DOHH2 (cell line): ENCODE results near the gene MOB3C.
"Not testable (repeated sequence)": the region's sequence is repeated elsewhere in the genome, so short reads cannot be mapped to it uniquely, and the experiment has no call there.

ENCODE experiments used
- H3F3A ChIP-seq: fragments of 200-600 bp; sonication (generic), shearing (Covaris generic); 2 replicates; pipeline ENCODE4 v1.6.0; 2016; ENCODE audit warnings: antibody characterized with exemption, mild to moderate bottlenecking; ENCODE audit not compliant: control insufficient read depth, insufficient read depth
- H3K27ac ChIP-seq: fragments of 200-600 bp; sonication (generic); 2 replicates; pipeline ENCODE4 v1.5.1; 2014; ENCODE audit warnings: low read depth, mild to moderate bottlenecking, low read length, moderate library complexity
- H3K27me3 ChIP-seq: fragments of 200-600 bp; sonication (generic); 2 replicates; pipeline ENCODE4 v1.6.1; 2014; ENCODE audit warnings: mild to moderate bottlenecking, low read length, mixed read lengths; ENCODE audit not compliant: control insufficient read depth
- H3K36me3 ChIP-seq: fragments of 200-600 bp; sonication (generic); 2 replicates; pipeline ENCODE4 v1.6.1; 2014; ENCODE audit warnings: mild to moderate bottlenecking, low read length, moderate library complexity, mixed read lengths; ENCODE audit not compliant: control insufficient read depth
- H3K4me1 ChIP-seq: fragments of 200-600 bp; sonication (generic); 2 replicates; pipeline ENCODE4 v1.6.1; 2014; ENCODE audit warnings: mild to moderate bottlenecking, low read length, mixed read lengths; ENCODE audit not compliant: control insufficient read depth
- H3K4me2 ChIP-seq: fragments of 200-600 bp; sonication (generic); 2 replicates; pipeline ENCODE4 v1.6.0; 2014; ENCODE audit warnings: mild to moderate bottlenecking, low read length, moderate library complexity
- H3K4me3 ChIP-seq: fragments of 200-600 bp; sonication (generic); 2 replicates; pipeline ENCODE4 v1.5.1; 2014; ENCODE audit warnings: mild to moderate bottlenecking, low read length, mixed read lengths
- H3K79me2 ChIP-seq: fragments of 200-600 bp; sonication (generic); 2 replicates; pipeline ENCODE4 v1.6.1; 2014; ENCODE audit warnings: mild to moderate bottlenecking, low read length, mixed read lengths; ENCODE audit not compliant: control insufficient read depth
- H3K9me2 ChIP-seq: fragments of 200-600 bp; sonication (generic); replicated peaks from 2 replicates; pipeline ENCODE4 v1.6.1; 2014; ENCODE audit warnings: mild to moderate bottlenecking, low read length, mixed read lengths; ENCODE audit not compliant: control insufficient read depth
- H3K9me3 ChIP-seq: fragments of 200-600 bp; sonication (generic); 2 replicates; pipeline ENCODE4 v1.6.1; 2014; ENCODE audit warnings: antibody characterized with exemption, low read length, mixed read lengths; ENCODE audit not compliant: control insufficient read depth, insufficient read depth
- H4K20me1 ChIP-seq: fragments of 200-600 bp; sonication (generic); 2 replicates; pipeline ENCODE4 v1.6.0; 2014; ENCODE audit warnings: low read depth, mild to moderate bottlenecking, antibody characterized with exemption, low read length, moderate library complexity; ENCODE audit not compliant: control insufficient read depth, insufficient read depth
- CTCF ChIP-seq: fragments of 200-600 bp; sonication (generic); IDR thresholded peaks from one replicate; pipeline ENCODE4 v1.5.1; 2014; ENCODE audit warnings: antibody characterized with exemption, mild to moderate bottlenecking, low read depth, low read length; ENCODE audit not compliant: poor library complexity, severe bottlenecking
- EZH2phosphoT487 ChIP-seq: fragments of 200-600 bp; sonication (generic); IDR thresholded peaks from 2 replicates; pipeline ENCODE4 v1.6.1; 2017; ENCODE audit warnings: borderline replicate concordance, mild to moderate bottlenecking, antibody characterized with exemption, low read length, moderate library complexity, mixed read lengths

Gene MOB3C

GRCh38 chr1:46616277-46617107, at the start of gene MOB3C:
Gene MOB3C (minus strand): TSS chr1:46616811. CDS start chr1:46613321, 3,490 bp downstream.
- Histone ChIP-seq H3K27ac (no peak within 1 kb of the TSS), H3K79me2 (no peaks in the 10 kb centered on the region)
- TF ChIP-seq EZH2phosphoT487 (no peak), CTCF (no peak)

DNA sequence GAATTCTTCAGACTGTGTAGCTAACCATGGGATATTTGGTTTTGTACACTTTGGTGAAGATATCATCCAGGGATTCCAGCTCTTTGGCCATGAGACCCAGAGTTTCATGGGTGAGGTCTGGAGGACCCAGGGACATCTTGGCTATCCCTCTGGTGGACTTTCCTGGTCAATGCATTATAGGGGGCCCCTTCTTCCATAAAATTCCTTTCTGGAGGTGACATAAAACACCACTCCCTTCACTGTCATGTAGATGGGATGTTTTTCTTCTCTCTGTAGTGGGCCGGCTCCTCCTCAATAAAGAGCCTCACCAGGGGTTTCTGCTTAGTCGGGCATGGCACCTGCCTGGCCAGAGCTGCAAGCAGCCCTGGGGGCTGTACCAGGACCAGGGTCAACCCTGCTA, 49.4 kb upstream of the MOB3C start:
- 0 out of 2 replicates have a peak, but pooled peaks cover 3% of the 10 kb centered on the region for H3K27me3 ChIP-seq
- H3K4me2 ChIP-seq = no peak overlapping the region
- no peaks in the 10 kb centered on the region for H3K9me2 ChIP-seq
- peaks cover 11% of the 10 kb centered on the region for H3K79me2 ChIP-seq
- H3F3A ChIP-seq = peaks cover 7% of the 10 kb centered on the region; the same call in 1 of the 2 replicates
- H3K4me1 ChIP-seq = peaks cover 18% of the 10 kb centered on the region
- H3K9me3 ChIP-seq = no peaks in the 10 kb centered on the region
- H4K20me1 ChIP-seq = no peaks in the 10 kb centered on the region
- TF ChIP-seq EZH2phosphoT487 = no peak
- TF ChIP-seq CTCF = no peak
- no peak overlapping the region for H3K4me3 ChIP-seq
- H3K36me3 ChIP-seq = peaks cover 18% of the 10 kb centered on the region
- H3K27ac ChIP-seq = no peak overlapping the region

More at GRCh38 chr1:46616277-46617107, at the start of gene MOB3C:
- Histone ChIP-seq H3F3A (peaks cover 8% of the 10 kb centered on the region), H3K4me2 (peak within 1 kb of the TSS; percentile 93), H3K9me3 (no peaks in the 10 kb centered on the region), H3K9me2 (no peaks in the 10 kb centered on the region), H3K4me3 (peak within 1 kb of the TSS; percentile 78), H3K36me3 (no peaks in the 10 kb centered on the region), H3K27me3 (peaks cover 18% of the 10 kb centered on the region), H3K4me1 (peaks cover 50% of the 10 kb centered on the region), H4K20me1 (no peaks in the 10 kb centered on the region)

- not testable (repeated sequence) for H3K27me3 ChIP-seq, H4K20me1 ChIP-seq, H3K4me3 ChIP-seq, H3K4me2 ChIP-seq, H3K9me3 ChIP-seq, H3F3A ChIP-seq, H3K9me2 ChIP-seq, H3K27ac ChIP-seq
- Histone ChIP-seq H3K36me3 (peaks cover 25% of the 10 kb centered on the region), H3K79me2 (peaks cover 11% of the 10 kb centered on the region), H3K4me1 (peaks cover 11% of the 10 kb centered on the region)
These were observed 46.3 kb upstream of the MOB3C start for GRCh38 chr1:46662919-46663318.

DNA sequence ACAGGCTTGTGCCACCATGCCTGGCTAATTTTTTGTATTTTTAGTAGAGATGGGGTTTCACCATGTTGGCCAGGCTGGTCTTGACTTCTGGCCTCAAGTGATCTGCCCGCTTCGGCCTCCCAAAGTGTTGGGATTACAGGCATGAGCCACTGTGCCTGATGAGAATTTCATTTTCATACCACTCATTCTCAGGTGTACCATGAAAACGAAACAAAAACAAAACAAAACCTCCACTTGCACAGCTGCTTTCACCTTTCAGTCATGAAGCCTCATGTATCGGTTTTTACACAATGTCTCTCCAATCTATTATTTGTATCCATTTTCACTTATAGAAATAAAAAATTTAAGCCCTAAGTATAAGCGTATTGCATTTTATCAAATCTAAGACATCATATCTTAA, 43.5 kb upstream of the MOB3C start:
- H3K27ac ChIP-seq, H3K9me2 ChIP-seq, H3K79me2 ChIP-seq, H3K4me2 ChIP-seq, H3K4me1 ChIP-seq, H3K27me3 ChIP-seq, H3K9me3 ChIP-seq, H4K20me1 ChIP-seq, H3K4me3 ChIP-seq, H3F3A ChIP-seq: not testable (repeated sequence)
- H3K36me3 ChIP-seq = peaks cover 48% of the 10 kb centered on the region
